Breast epithelium (tissue), 3 donors: ENCODE data around the gene ACVR1B.

Experiments
- CTCF ChIP-seq, 3 donors: fragments of 450-650 bp; IDR thresholded peaks; one replicate each; pipeline ENCODE4 v1.5.1; 2016 to 2017; ENCODE audit warnings: antibody characterized with exemption in 3 of 3, mild to moderate bottlenecking in 3 of 3, moderate library complexity in 3 of 3
- POLR2A ChIP-seq: fragments of 450-650 bp; IDR thresholded peaks from one replicate; pipeline ENCODE4 v1.6.1; 2016; ENCODE audit warnings: antibody characterized with exemption, mild to moderate bottlenecking, moderate library complexity
- POLR2AphosphoS5 ChIP-seq, 3 donors: sonication (generic); formaldehyde crosslinking; IDR thresholded peaks; one replicate each; pipeline ENCODE4 v1.6.1; 2017; ENCODE audit warnings: antibody characterized with exemption in 3 of 3

- TF ChIP-seq POLR2AphosphoS5 (IDR thresholded peaks at IDR 0.05) (no peak), CTCF (IDR thresholded peaks at IDR 0.05) (no peak), POLR2A (no peak)
These were observed 2.4 kb downstream of the ACVR1B start for GRCh38 chr12:51953864-51954263.
